C4-2B (cell line): ENCODE measurements around the gene POGZ.
A peak's percentile ranks its signal among the peaks of the same experiment; 100 is the strongest.

Experiments used
- H3K27ac ChIP-seq: fragments of 450-650 bp; 2 replicates; pipeline ENCODE4 v1.5.1; 2017
- ZFX ChIP-seq: fragments of 450-650 bp; IDR thresholded peaks from 2 replicates; pipeline ENCODE4 v1.6.1; 2017
- TF ChIP-seq, protein P1 (sequence below): fragments of 450-650 bp; conservative IDR thresholded peaks from 2 replicates; pipeline ENCODE4 v1.5.1; 2017; ENCODE audit warnings: mild to moderate bottlenecking

POGZ gene

GRCh38 chr1:151461694-151462093 lies 2.4 kb upstream of the POGZ start:
- TF ChIP-seq ZFX, result no peak
- TF ChIP-seq, protein P1, sequence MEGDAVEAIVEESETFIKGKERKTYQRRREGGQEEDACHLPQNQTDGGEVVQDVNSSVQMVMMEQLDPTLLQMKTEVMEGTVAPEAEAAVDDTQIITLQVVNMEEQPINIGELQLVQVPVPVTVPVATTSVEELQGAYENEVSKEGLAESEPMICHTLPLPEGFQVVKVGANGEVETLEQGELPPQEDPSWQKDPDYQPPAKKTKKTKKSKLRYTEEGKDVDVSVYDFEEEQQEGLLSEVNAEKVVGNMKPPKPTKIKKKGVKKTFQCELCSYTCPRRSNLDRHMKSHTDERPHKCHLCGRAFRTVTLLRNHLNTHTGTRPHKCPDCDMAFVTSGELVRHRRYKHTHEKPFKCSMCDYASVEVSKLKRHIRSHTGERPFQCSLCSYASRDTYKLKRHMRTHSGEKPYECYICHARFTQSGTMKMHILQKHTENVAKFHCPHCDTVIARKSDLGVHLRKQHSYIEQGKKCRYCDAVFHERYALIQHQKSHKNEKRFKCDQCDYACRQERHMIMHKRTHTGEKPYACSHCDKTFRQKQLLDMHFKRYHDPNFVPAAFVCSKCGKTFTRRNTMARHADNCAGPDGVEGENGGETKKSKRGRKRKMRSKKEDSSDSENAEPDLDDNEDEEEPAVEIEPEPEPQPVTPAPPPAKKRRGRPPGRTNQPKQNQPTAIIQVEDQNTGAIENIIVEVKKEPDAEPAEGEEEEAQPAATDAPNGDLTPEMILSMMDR, result no peak
- H3K27ac ChIP-seq, result no peak overlapping the region

- H3K27ac ChIP-seq, result peak overlapping the region; percentile 85
- no peak for TF ChIP-seq ZFX
- TF ChIP-seq, protein P1, result no peak
Observed at GRCh38 chr1:151458802-151459330, 428 bp downstream of the POGZ start.

- no peak for TF ChIP-seq ZFX
- TF ChIP-seq, protein P1, result no peak
Observed at GRCh38 chr1:151457911-151458801, 1.1 kb downstream of the POGZ start.

DNA sequence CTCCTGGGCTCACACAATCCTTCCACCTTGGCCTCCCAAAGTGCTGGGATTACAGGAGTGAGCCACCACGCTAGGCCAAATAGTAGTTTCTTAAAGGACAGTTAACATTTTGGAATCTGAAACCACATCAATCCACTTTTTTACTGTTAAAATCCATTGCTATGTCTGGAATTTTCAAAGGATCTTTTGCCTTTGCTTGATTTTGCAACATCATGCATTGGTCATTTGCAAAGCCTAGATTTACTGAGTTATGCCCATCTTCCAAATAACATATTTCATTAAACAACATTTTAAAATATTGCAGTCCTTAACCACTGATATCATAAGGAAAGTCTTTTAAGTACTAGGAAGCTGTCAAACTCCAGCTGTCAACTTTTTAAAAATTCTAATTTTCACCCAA lies 3.3 kb downstream of the POGZ start:
- TF ChIP-seq, protein P1, result no peak
- no peak for TF ChIP-seq ZFX
- H3K27ac ChIP-seq, result no peak overlapping the region

More at GRCh38 chr1:151457911-151458801, 1.1 kb downstream of the POGZ start:
- peak overlapping the region; percentile 85 for H3K27ac ChIP-seq

GRCh38 chr1:151455231-151455630 lies 4.1 kb downstream of the POGZ start:
- TF ChIP-seq ZFX, result no peak
- TF ChIP-seq, protein P1, result no peak
- H3K27ac ChIP-seq, result no peak overlapping the region

DNA sequence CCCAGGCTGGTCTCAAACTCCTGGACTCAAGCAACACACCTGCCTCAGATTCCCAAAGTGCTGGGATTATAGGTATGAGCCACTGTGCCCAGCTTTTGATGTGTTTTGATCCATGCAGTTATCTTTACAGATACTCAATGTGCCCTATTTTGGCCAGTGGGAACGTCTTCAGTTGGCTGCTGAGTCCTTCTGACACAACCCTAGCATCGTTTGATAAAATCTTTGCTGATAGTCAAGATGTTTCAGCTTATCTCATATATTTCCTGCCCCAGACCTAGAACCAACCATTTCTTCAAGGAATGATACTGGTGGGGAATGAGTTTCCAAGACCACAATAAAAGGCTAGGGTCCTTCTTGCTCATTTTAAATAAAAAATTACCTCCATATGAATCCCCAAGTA lies 11.6 kb downstream of the POGZ start:
- no peak overlapping the region for H3K27ac ChIP-seq
- no peak for TF ChIP-seq ZFX
- TF ChIP-seq, protein P1, result no peak

- TF ChIP-seq ZFX, result no peak
- TF ChIP-seq, protein P1, result no peak
- no peak overlapping the region for H3K27ac ChIP-seq
Observed at GRCh38 chr1:151444783-151445177, 14.5 kb downstream of the POGZ start.
